Glutamatergic neuron (in vitro differentiated cells): ENCODE data around the gene GOLGA6L7. TPM values are rescaled to one million over a fixed set of nuclear protein-coding genes. Genes with fewer than 3 reads are reported as not detected.
"Not testable (repeated sequence)": the region's sequence is repeated elsewhere in the genome, so short reads cannot be mapped to it uniquely, and the experiment has no call there.

Experiments used
- DNase-seq: peaks from one replicate; pipeline ENCODE4 v3.0.0; 2022
- H3K27ac Mint-ChIP-seq: one replicate; pipeline ENCODE4 v1.8.0; 2020; ENCODE audit warnings: mild to moderate bottlenecking, mixed read lengths, inconsistent platforms; ENCODE audit not compliant: unreplicated experiment
- H3K27me3 Mint-ChIP-seq: one replicate; pipeline ENCODE4 v1.8.0; 2020; ENCODE audit warnings: mild to moderate bottlenecking, moderate library complexity, mixed read lengths, inconsistent platforms; ENCODE audit not compliant: unreplicated experiment
- H3K36me3 Mint-ChIP-seq: one replicate; pipeline ENCODE4 v1.8.0; 2020; ENCODE audit warnings: mild to moderate bottlenecking, mixed read lengths, inconsistent platforms; ENCODE audit not compliant: unreplicated experiment
- H3K4me1 Mint-ChIP-seq: one replicate; pipeline ENCODE4 v1.8.0; 2020; ENCODE audit warnings: mild to moderate bottlenecking, low read depth, mixed read lengths, inconsistent platforms; ENCODE audit not compliant: unreplicated experiment
- H3K4me3 Mint-ChIP-seq: one replicate; pipeline ENCODE4 v1.8.0; 2020; ENCODE audit warnings: mild to moderate bottlenecking, mixed read lengths, inconsistent platforms; ENCODE audit not compliant: unreplicated experiment
- H3K9me3 Mint-ChIP-seq: one replicate; pipeline ENCODE4 v1.8.0; 2020; ENCODE audit warnings: mild to moderate bottlenecking, moderate library complexity, mixed read lengths, inconsistent platforms; ENCODE audit not compliant: unreplicated experiment
- CTCF ChIP-seq: fragments of 200-600 bp; sonication (generic); IDR thresholded peaks from one replicate; pipeline ENCODE4 v1.5.0; 2021; ENCODE audit not compliant: partially characterized antibody, unreplicated experiment
- total RNA-seq: library from RNA; stranded (reverse); fragmentation: NEBNext Ultra II Directional; extraction: Animal tissue kit (Norgen Biotek cat#: 25700); gene quantifications from one replicate; pipeline ENCODE4 v1.2.1, GENCODE V29; 2021; ENCODE audit not compliant: unreplicated experiment

GOLGA6L7 gene
- total RNA-seq, 1 donor from 2014 or later = not detected

- peaks cover 6% of the 10 kb centered on the region for H3K27me3 Mint-ChIP-seq
- no peak for DNase-seq
- H3K4me1 Mint-ChIP-seq = peaks cover 13% of the 10 kb centered on the region
- H3K36me3 Mint-ChIP-seq = peaks cover 15% of the 10 kb centered on the region
- H3K4me3 Mint-ChIP-seq = no peak overlapping the region
- H3K9me3 Mint-ChIP-seq = peaks cover 6% of the 10 kb centered on the region
- TF ChIP-seq CTCF = no peak
- H3K27ac Mint-ChIP-seq = no peak overlapping the region
These were observed 22.7 kb upstream of the GOLGA6L7 start for GRCh38 chr15:28871168-28871567.

DNA sequence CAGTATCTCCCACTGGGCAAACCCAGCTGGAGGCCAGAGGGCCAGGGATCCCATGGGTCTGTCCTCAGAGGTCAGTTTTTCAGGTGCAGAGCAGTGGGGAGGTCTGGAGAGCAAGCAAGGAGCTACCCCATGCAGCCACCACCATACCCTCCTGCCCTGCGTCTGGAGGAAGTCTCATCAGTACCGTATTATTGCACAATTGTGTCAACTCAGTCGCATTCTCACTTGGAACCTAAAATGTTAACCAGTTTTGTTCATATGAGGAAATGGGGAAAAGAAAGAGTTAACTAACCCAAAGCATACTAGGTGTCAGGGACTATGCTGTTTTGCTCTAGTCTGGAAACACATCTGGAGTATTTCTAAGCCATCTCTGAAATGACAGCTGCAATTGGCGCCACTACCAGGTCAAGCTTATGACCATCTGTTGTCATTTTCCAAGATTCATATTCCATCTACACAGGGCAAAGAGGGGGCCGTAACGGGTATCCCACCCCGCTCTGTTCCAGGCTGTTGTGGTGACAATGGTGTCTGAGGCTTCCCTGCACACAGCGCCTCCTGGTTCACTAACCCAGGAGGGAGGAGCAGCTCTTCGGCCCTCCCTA lies 20.4 kb upstream of the GOLGA6L7 start:
- Mint-ChIP-seq H3K27me3 (peaks cover 5% of the 10 kb centered on the region), H3K36me3 (peaks cover 11% of the 10 kb centered on the region), H3K27ac (no peak overlapping the region), H3K9me3 (peaks cover 4% of the 10 kb centered on the region), H3K4me1 (peaks cover 7% of the 10 kb centered on the region), H3K4me3 (no peak overlapping the region)
- no peak for TF ChIP-seq CTCF
- no peak for DNase-seq

DNA sequence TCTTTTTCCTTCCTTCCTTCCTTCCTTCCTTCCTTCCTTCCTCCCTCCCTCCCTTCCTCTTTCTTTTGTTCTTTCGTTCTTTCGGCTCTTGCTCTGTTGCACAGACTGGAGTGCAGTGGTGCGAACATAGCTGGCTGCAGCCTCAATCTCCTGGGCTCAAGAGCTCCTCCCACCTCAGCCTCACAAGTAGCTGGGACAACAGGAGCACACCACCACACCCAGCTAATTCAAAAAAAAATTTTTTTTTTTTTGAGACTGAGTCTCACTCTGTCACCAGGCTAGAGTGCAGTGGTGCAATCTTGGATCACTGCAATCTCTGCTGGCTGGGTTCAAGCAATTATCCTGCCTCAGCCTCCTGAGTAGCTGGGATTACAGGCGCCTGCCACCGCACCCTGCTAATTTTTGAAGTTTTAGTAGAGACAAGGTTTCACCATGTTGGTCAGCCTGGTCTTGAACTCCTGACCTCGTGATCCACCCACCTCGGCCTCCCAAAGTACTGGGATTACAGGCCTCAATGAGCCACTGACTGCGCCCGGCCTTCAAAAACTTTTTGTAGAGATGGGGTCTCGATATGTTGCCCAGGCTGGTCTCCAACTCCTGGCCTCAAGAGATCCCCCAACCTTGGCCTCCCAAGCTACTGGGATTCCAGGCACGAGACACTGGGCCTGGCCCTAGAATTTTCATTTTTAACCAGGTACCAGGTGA lies 13.3 kb upstream of the GOLGA6L7 start:
- H3K27ac Mint-ChIP-seq, H3K9me3 Mint-ChIP-seq, H3K27me3 Mint-ChIP-seq, DNase-seq, H3K4me3 Mint-ChIP-seq, H3K36me3 Mint-ChIP-seq: not testable (repeated sequence)
- H3K4me1 Mint-ChIP-seq = peaks cover 16% of the 10 kb centered on the region

DNA sequence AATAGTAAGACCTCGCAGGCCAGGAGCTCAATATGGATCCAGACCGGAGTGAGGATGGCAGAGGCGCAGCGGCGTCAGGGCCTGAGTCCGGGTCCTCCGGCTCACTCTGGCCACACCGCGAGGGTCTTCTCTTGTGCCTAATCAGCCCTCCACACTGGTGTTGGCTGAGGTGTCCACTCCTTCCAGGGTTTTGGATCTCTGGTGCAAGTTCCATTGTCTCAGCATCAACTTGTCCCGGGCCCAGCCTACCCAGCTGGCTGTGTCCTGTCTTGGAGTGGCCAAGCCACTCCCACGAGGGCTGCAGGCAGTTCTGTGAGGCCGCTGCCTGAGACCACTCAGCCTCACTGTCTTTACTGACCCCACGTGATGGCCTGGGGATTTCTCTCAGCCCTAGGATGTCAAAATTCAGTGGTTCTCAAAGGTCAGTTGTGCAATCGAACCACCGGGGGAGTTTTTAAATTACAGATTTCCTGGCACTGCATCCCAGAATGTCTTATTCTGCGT lies 12.6 kb upstream of the GOLGA6L7 start:
- no peak for TF ChIP-seq CTCF
- Mint-ChIP-seq H3K4me3 (no peak overlapping the region), H3K9me3 (peaks cover 6% of the 10 kb centered on the region), H3K36me3 (peaks cover 10% of the 10 kb centered on the region), H3K4me1 (peaks cover 16% of the 10 kb centered on the region), H3K27ac (no peak overlapping the region), H3K27me3 (peaks cover 3% of the 10 kb centered on the region)
- DNase-seq = no peak

- not testable (repeated sequence) for DNase-seq, H3K27me3 Mint-ChIP-seq, H3K27ac Mint-ChIP-seq, H3K9me3 Mint-ChIP-seq, H3K4me3 Mint-ChIP-seq, H3K4me1 Mint-ChIP-seq
- H3K36me3 Mint-ChIP-seq = peaks cover 14% of the 10 kb centered on the region
These were observed 6.1 kb upstream of the GOLGA6L7 start for GRCh38 chr15:28854578-28854977.

DNA sequence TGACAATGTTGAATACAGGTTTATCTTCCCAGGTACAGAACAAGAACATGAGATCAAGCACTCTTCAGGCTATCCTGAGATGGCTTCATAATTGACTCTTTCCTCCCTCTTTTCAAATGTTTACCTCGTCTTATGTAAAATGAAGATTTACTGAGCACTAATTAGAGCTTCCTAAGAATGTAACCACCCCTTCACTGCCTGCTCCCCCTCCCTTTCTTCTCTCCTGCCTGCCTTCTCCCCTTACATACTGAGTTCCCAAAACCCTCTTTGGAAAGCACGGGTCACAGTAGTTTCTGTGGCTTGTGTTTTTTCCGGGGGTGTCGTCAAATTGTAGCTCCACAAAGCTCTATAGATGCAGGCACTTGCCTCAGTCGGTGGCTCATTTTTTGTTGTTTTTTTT lies 5.2 kb upstream of the GOLGA6L7 start:
- H3K27me3 Mint-ChIP-seq, H3K27ac Mint-ChIP-seq, DNase-seq, H3K4me3 Mint-ChIP-seq, H3K9me3 Mint-ChIP-seq, H3K4me1 Mint-ChIP-seq: not testable (repeated sequence)
- peaks cover 20% of the 10 kb centered on the region for H3K36me3 Mint-ChIP-seq

- DNase-seq, H3K9me3 Mint-ChIP-seq, H3K27ac Mint-ChIP-seq, H3K27me3 Mint-ChIP-seq, H3K4me3 Mint-ChIP-seq, H3K4me1 Mint-ChIP-seq: not testable (repeated sequence)
- H3K36me3 Mint-ChIP-seq = peaks cover 18% of the 10 kb centered on the region
These were observed 1.3 kb upstream of the GOLGA6L7 start for GRCh38 chr15:28849766-28850165.

DNA sequence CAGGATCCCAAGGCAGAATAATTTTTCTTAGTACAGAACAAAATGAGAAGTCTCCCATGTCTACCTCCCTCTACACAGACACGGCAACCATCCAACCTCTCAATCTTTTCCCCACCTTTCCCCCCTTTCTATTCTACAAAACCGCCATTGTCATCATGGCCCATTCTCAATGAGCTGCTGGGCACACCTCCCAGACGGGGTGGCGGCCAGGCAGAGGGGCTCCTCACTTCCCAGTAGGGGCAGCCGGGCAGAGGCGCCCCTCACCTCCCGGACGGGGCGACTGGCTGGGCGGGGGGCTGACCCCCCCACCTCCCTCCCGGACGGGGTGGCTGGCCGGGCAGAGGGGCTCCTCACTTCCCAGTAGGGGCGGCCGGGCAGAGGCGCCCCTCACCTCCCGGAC lies 827 bp upstream of the GOLGA6L7 start:
- not testable (repeated sequence) for H3K4me1 Mint-ChIP-seq, H3K27me3 Mint-ChIP-seq, DNase-seq, H3K27ac Mint-ChIP-seq, H3K9me3 Mint-ChIP-seq, H3K4me3 Mint-ChIP-seq
- peaks cover 19% of the 10 kb centered on the region for H3K36me3 Mint-ChIP-seq

DNA sequence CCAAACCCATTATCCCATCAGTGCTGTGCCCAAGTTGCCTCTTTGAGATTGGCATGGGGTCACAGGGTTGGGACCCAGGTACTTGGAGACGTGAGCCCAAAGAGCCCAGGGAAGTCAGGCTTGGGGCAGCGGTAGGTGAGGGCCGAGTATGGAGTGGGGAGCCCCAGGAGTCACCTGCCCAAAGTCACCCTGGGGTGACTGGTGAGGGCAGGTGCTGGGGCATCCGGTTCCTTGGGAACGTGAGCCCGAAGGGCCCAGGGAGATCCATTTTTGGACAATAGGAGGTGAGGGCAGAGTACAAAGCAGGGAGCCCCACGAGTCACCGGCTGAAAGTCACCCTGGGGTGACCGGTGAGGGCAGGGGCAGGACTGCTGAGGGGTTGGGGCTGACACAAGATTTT lies 485 bp downstream of the GOLGA6L7 start:
- not testable (repeated sequence) for H3K27ac Mint-ChIP-seq, H3K27me3 Mint-ChIP-seq, DNase-seq, H3K4me3 Mint-ChIP-seq, H3K4me1 Mint-ChIP-seq
- Mint-ChIP-seq H3K9me3 (peaks cover 14% of the 10 kb centered on the region), H3K36me3 (peaks cover 27% of the 10 kb centered on the region)
